Mesenchymal stem cell (in vitro differentiated cells and primary cell): ENCODE measurements around the gene PATL2.
A peak's percentile ranks its signal among the peaks of the same experiment; 100 is the strongest.

Experiments used
- DNase-seq: peaks from one replicate; pipeline ENCODE4 v3.0.0-alpha.2; 2013
- H2AFZ ChIP-seq: one replicate; pipeline ENCODE4 v1.6.1; 2013; ENCODE audit warnings: low read depth, mild to moderate bottlenecking, control low read depth, inconsistent platforms, low read length, moderate library complexity
- H2AK5ac ChIP-seq: 2 replicates; pipeline ENCODE4 v1.6.1; 2013; ENCODE audit warnings: low read length, moderate library complexity, mild to moderate bottlenecking, inconsistent platforms; ENCODE audit not compliant: severe bottlenecking
- H2BK120ac ChIP-seq: one replicate; pipeline ENCODE4 v1.6.1; 2013; ENCODE audit warnings: low read depth, mild to moderate bottlenecking, inconsistent platforms, low read length, moderate library complexity
- H2BK12ac ChIP-seq, 2 experiments: one replicate each; pipeline ENCODE4 v1.6.1; 2013; ENCODE audit warnings: inconsistent platforms in 2 of 2, low read length in 2 of 2, mild to moderate bottlenecking in 2 of 2, moderate library complexity in 2 of 2, control low read depth in 1 of 2
- H2BK15ac ChIP-seq: one replicate; pipeline ENCODE4 v1.6.1; 2013; ENCODE audit warnings: mild to moderate bottlenecking, low read depth, inconsistent platforms; ENCODE audit not compliant: poor library complexity, severe bottlenecking
- H2BK5ac ChIP-seq: 2 replicates; pipeline ENCODE4 v1.6.1; 2013; ENCODE audit warnings: low read depth, mild to moderate bottlenecking, low read length, control low read depth, inconsistent platforms; ENCODE audit not compliant: poor library complexity, severe bottlenecking
- H3K14ac ChIP-seq, 2 experiments: one replicate each; pipeline ENCODE4 v1.6.1; 2013; ENCODE audit warnings: inconsistent platforms in 2 of 2, low read length in 2 of 2, control low read depth in 1 of 2, mild to moderate bottlenecking in 1 of 2, moderate library complexity in 1 of 2
- H3K18ac ChIP-seq, 2 experiments: one replicate each; pipeline ENCODE4 v1.6.1; 2013; ENCODE audit warnings: inconsistent platforms in 2 of 2, low read length in 2 of 2, control low read depth in 1 of 2, low read depth in 1 of 2, mild to moderate bottlenecking in 1 of 2
- H3K23ac ChIP-seq, 2 experiments: one replicate each; pipeline ENCODE4 v1.6.1; 2013; ENCODE audit warnings: inconsistent platforms in 2 of 2, low read length in 2 of 2, mild to moderate bottlenecking in 2 of 2, moderate library complexity in 2 of 2, control low read depth in 1 of 2
- H3K27ac ChIP-seq: 2 replicates; pipeline ENCODE4 v1.5.1; 2013; ENCODE audit warnings: mild to moderate bottlenecking, moderate library complexity, low read length, control low read depth, inconsistent platforms; ENCODE audit not compliant: poor library complexity, severe bottlenecking
- H3K27me3 ChIP-seq, 2 experiments: 2 replicates each; pipeline versions ENCODE4 v1.6.1 to v1.7.0; 2013; ENCODE audit warnings: low read length in 2 of 2, mild to moderate bottlenecking in 2 of 2, moderate library complexity in 2 of 2, control low read depth in 1 of 2, inconsistent platforms in 1 of 2; ENCODE audit not compliant: control insufficient read depth in 1 of 2, insufficient read depth in 1 of 2
- H3K36me3 ChIP-seq, 2 experiments: 2 replicates each; pipeline versions ENCODE4 v1.6.1 to v1.7.0; 2013; ENCODE audit warnings: low read length in 2 of 2, control low read depth in 1 of 2, inconsistent platforms in 1 of 2, low read depth in 1 of 2, mild to moderate bottlenecking in 1 of 2; ENCODE audit not compliant: insufficient read depth in 2 of 2, control insufficient read depth in 1 of 2
- H3K4ac ChIP-seq, 2 experiments: one replicate each; pipeline ENCODE4 v1.6.1; 2013; ENCODE audit warnings: inconsistent platforms in 2 of 2, low read length in 2 of 2, mild to moderate bottlenecking in 2 of 2, moderate library complexity in 2 of 2, control low read depth in 1 of 2, low read depth in 1 of 2
- H3K4me1 ChIP-seq: 2 replicates; pipeline ENCODE4 v1.6.1; 2013; ENCODE audit warnings: low read depth, low read length, control low read depth; ENCODE audit not compliant: control insufficient read depth, insufficient read depth
- H3K4me2 ChIP-seq: 2 replicates; pipeline ENCODE4 v1.6.1; 2013; ENCODE audit warnings: low read length, mild to moderate bottlenecking, inconsistent platforms; ENCODE audit not compliant: poor library complexity, severe bottlenecking
- H3K4me3 ChIP-seq, 2 experiments: 2 replicates each; pipeline versions ENCODE4 v1.5.1 to v1.7.0; 2013; ENCODE audit warnings: low read length in 2 of 2, mild to moderate bottlenecking in 2 of 2, control low read depth in 1 of 2, low read depth in 1 of 2; ENCODE audit not compliant: insufficient read depth in 1 of 2
- H3K79me1 ChIP-seq: replicated peaks from 2 replicates; pipeline ENCODE4 v1.6.1; 2013; ENCODE audit warnings: mild to moderate bottlenecking, control low read depth, low read length, inconsistent platforms; ENCODE audit not compliant: poor library complexity, severe bottlenecking
- H3K9ac ChIP-seq: 2 replicates; pipeline ENCODE4 v1.7.0; 2013; ENCODE audit warnings: mild to moderate bottlenecking, low read length, moderate library complexity
- H3K9me3 ChIP-seq: 2 replicates; pipeline ENCODE4 v1.7.0; 2013; ENCODE audit warnings: mild to moderate bottlenecking, low read length; ENCODE audit not compliant: control insufficient read depth
- H4K8ac ChIP-seq: one replicate; pipeline ENCODE4 v1.6.1; 2013; ENCODE audit warnings: inconsistent platforms, mild to moderate bottlenecking, low read length, moderate library complexity
- H4K91ac ChIP-seq: one replicate; pipeline ENCODE4 v1.6.1; 2013; ENCODE audit warnings: mild to moderate bottlenecking, low read length, inconsistent platforms
- WGBS: methylation state at CpG from one replicate; pipeline ENCODE4 v1.1.7; 2013; ENCODE audit warnings: mixed read lengths; 5-methylcytosine and 5-hydroxymethylcytosine counted together

The PATL2 gene

DNA sequence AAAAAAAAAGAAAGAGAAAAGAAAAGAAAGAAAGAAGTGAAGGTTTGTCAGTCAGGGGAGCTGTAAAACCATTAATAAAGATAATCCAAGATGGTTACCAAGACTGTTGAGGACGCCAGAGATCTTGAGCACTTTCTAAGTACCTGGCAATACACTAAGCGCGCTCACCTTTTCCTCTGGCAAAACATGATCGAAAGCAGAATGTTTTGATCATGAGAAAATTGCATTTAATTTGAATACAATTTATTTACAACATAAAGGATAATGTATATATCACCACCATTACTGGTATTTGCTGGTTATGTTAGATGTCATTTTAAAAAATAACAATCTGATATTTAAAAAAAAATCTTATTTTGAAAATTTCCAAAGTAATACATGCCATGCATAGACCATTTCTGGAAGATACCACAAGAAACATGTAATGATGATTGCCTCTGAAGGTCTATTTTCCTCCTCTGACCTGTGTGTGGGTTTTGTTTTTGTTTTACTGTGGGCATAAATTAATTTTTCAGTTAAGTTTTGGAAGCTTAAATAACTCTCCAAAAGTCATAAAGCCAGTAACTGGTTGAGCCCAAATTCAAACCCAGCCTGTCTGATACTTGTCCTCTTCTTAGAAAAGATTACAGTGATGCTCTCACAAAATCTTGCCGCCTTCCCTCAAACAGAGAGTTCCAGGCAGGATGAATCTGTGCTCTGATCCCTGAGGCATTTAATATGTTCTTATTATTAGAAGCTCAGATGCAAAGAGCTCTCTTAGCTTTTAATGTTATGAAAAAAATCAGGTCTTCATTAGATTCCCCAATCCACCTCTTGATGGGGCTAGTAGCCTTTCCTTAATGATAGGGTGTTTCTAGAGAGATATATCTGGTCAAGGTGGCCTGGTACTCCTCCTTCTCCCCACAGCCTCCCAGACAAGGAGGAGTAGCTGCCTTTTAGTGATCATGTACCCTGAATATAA is 2.2 kb upstream of the PATL2 start:
- no peaks in the 10 kb centered on the region for H3K27me3 ChIP-seq
- no peak overlapping the region for H2BK15ac ChIP-seq
- no peak overlapping the region for H3K23ac ChIP-seq
- no peak overlapping the region for H3K14ac ChIP-seq
- H3K4me1 ChIP-seq, result peaks cover 3% of the 10 kb centered on the region
- peak overlapping the region; percentile 99 for H3K9ac ChIP-seq
- peaks cover 7 to 44% of the 10 kb centered on the region in 2 experiments for H3K36me3 ChIP-seq
- peak overlapping the region in 1 of 2 experiments; percentile 86 for H3K4me3 ChIP-seq
- no peak overlapping the region for H2BK120ac ChIP-seq
- WGBS, result 100% methylated on average over 1 of the region's 5 CpGs
- H2BK12ac ChIP-seq, result no peak overlapping the region
- peaks cover 12% of the 10 kb centered on the region for H3K79me1 ChIP-seq
- H3K4ac ChIP-seq, result no peak overlapping the region
- no peak overlapping the region for H2BK5ac ChIP-seq
- H2AK5ac ChIP-seq, result no peak overlapping the region
- no peak overlapping the region for H4K8ac ChIP-seq
- no peak overlapping the region for H3K27ac ChIP-seq
- no peak overlapping the region for H4K91ac ChIP-seq
- H3K18ac ChIP-seq, result no peak overlapping the region
- DNase-seq, result peak; percentile 71
- peak overlapping the region; percentile 87 for H3K4me2 ChIP-seq
- H2AFZ ChIP-seq, result no peak overlapping the region
- no peaks in the 10 kb centered on the region for H3K9me3 ChIP-seq

DNA sequence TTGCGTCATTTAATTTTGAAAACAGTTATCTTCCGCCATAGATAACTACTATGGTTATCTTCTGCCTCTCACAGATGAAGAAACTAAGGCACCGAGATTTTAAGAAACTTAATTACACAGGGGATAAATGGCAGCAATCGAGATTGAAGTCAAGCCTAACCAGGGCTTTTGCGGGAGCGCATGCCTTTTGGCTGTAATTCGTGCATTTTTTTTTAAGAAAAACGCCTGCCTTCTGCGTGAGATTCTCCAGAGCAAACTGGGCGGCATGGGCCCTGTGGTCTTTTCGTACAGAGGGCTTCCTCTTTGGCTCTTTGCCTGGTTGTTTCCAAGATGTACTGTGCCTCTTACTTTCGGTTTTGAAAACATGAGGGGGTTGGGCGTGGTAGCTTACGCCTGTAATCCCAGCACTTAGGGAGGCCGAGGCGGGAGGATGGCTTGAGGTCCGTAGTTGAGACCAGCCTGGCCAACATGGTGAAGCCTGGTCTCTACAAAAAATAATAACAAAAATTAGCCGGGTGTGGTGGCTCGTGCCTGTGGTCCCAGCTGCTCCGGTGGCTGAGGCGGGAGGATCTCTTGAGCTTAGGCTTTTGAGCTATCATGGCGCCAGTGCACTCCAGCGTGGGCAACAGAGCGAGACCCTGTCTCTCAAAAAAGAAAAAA is 1.4 kb upstream of the PATL2 start:
- H3K18ac ChIP-seq, result peak overlapping the region in 1 of 2 experiments; percentile 48
- DNase-seq, result peak; percentile 92
- peak overlapping the region; percentile 99 for H3K9ac ChIP-seq
- 33% methylated on average over 24 of the region's 24 CpGs for WGBS
- H3K27me3 ChIP-seq, result no peaks in the 10 kb centered on the region
- H4K8ac ChIP-seq, result no peak overlapping the region
- no peak overlapping the region for H3K4ac ChIP-seq
- no peak overlapping the region for H3K23ac ChIP-seq
- H2BK12ac ChIP-seq, result no peak overlapping the region
- H2BK120ac ChIP-seq, result no peak overlapping the region
- peak overlapping the region; percentile 32 for H3K27ac ChIP-seq
- no peak overlapping the region for H2BK15ac ChIP-seq
- no peak overlapping the region for H3K14ac ChIP-seq
- H4K91ac ChIP-seq, result no peak overlapping the region
- H3K79me1 ChIP-seq, result peaks cover 12% of the 10 kb centered on the region
- peak overlapping the region; percentile 1 for H2BK5ac ChIP-seq
- peak overlapping the region; percentile 87 for H3K4me2 ChIP-seq
- peaks cover 3% of the 10 kb centered on the region for H3K4me1 ChIP-seq
- H3K4me3 ChIP-seq, result peak overlapping the region; percentile 43 to 86
- H3K36me3 ChIP-seq, result peaks cover 7 to 36% of the 10 kb centered on the region in 2 experiments
- H2AK5ac ChIP-seq, result no peak overlapping the region
- H3K9me3 ChIP-seq, result no peaks in the 10 kb centered on the region
- no peak overlapping the region for H2AFZ ChIP-seq

DNA sequence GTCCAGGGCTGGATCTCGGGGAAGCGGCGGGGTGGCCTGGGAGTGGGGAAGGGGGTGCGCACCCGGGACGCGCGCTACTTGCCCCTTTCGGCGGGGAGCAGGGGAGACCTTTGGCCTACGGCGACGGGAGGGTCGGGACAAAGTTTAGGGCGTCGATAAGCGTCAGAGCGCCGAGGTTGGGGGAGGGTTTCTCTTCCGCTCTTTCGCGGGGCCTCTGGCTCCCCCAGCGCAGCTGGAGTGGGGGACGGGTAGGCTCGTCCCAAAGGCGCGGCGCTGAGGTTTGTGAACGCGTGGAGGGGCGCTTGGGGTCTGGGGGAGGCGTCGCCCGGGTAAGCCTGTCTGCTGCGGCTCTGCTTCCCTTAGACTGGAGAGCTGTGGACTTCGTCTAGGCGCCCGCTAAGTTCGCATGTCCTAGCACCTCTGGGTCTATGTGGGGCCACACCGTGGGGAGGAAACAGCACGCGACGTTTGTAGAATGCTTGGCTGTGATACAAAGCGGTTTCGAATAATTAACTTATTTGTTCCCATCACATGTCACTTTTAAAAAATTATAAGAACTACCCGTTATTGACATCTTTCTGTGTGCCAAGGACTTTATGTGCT is 721 bp upstream of the PATL2 start:
- Histone ChIP-seq H3K23ac (peak overlapping the region in 1 of 2 experiments; percentile 90), H2BK5ac (peak overlapping the region; percentile 3), H3K4me3 (peak overlapping the region; percentile 79 to 86), H3K14ac (peak overlapping the region in 1 of 2 experiments; percentile 98), H3K27ac (peak overlapping the region; percentile 64), H3K79me1 (peaks cover 12% of the 10 kb centered on the region), H3K9me3 (no peaks in the 10 kb centered on the region), H3K36me3 (peaks cover 7 to 34% of the 10 kb centered on the region in 2 experiments), H2AFZ (peak overlapping the region; percentile 24), H3K9ac (peak overlapping the region; percentile 99), H3K27me3 (no peaks in the 10 kb centered on the region), H3K4me1 (peaks cover 3% of the 10 kb centered on the region), H2AK5ac (no peak overlapping the region), H2BK12ac (peak overlapping the region in 1 of 2 experiments; percentile 37), H3K4ac (peak overlapping the region; percentile 24 to 85), H4K91ac (peak overlapping the region; percentile 58), H3K4me2 (peak overlapping the region; percentile 87), H2BK120ac (peak overlapping the region; percentile 54), H3K18ac (peak overlapping the region; percentile 81 to 98), H2BK15ac (no peak overlapping the region), H4K8ac (peak overlapping the region; percentile 65)
- peak; percentile 61 for DNase-seq
- under 1% methylated on average over 30 of the region's 46 CpGs for WGBS
